Measurements from ENCODE around the gene GRIK1. TPM values are rescaled to one million over a fixed set of nuclear protein-coding genes. Genes with fewer than 3 reads are reported as not detected.

Gene GRIK1
- total RNA-seq, 1 experiment from 2014 or later = 0.09 TPM

DNA sequence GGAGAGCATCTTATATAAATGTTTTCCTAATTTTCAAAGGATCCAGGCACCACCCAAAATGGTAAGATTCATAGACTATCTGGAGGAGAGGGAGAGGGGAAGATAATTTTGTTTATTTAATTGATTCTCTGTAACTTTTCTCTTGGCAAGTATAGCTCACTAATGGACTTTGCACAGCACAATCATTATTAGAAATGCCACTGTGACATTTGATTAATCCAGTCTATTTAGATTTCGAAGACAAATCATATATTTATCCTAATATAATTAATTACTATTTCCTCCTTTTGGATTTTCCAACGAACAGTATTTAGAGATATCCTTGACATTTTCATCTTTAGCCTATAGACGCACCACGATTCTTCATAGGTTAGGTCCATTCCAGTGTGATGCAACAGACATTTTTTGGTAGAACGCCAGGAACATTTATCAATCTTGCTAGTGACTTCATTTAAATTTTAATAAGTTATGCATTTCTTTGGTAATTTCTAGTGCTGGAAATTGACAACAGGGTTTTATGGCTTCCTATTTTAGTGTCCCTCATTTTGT lies 152.4 kb downstream of the GRIK1 start (continued):
- TF ChIP-seq HMGXB4 (CRISPR knock-in tag; IDR thresholded peaks at IDR 0.05) (no peak), NFYB (CRISPR knock-in tag; conservative IDR thresholded peaks at IDR 0.05; ENCODE audit: low read depth) (no peak), ZNF232 (CRISPR knock-in tag; IDR thresholded peaks at IDR 0.05) (no peak), ELF4 (CRISPR knock-in tag; IDR thresholded peaks at IDR 0.05; ENCODE audit: low read depth) (no peak)
- TF ChIP-seq, protein P1, sequence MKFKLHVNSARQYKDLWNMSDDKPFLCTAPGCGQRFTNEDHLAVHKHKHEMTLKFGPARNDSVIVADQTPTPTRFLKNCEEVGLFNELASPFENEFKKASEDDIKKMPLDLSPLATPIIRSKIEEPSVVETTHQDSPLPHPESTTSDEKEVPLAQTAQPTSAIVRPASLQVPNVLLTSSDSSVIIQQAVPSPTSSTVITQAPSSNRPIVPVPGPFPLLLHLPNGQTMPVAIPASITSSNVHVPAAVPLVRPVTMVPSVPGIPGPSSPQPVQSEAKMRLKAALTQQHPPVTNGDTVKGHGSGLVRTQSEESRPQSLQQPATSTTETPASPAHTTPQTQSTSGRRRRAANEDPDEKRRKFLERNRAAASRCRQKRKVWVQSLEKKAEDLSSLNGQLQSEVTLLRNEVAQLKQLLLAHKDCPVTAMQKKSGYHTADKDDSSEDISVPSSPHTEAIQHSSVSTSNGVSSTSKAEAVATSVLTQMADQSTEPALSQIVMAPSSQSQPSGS (CRISPR knock-in tag; IDR thresholded peaks at IDR 0.05; ENCODE audit: borderline replicate concordance, low read depth) = no peak
- TF ChIP-seq, protein P2, sequence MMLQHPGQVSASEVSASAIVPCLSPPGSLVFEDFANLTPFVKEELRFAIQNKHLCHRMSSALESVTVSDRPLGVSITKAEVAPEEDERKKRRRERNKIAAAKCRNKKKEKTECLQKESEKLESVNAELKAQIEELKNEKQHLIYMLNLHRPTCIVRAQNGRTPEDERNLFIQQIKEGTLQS (CRISPR knock-in tag; conservative IDR thresholded peaks at IDR 0.05) = no peak
- TF ChIP-seq, protein P3, sequence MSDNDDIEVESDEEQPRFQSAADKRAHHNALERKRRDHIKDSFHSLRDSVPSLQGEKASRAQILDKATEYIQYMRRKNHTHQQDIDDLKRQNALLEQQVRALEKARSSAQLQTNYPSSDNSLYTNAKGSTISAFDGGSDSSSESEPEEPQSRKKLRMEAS (CRISPR knock-in tag; IDR thresholded peaks at IDR 0.05) = no peak

GRCh38 chr21:29786496-29787360 lies 153.1 kb downstream of the GRIK1 start:
- ATAC-seq (peak; percentile 32), DNase-seq (ENCODE audit: low spot score) (no peak)
- TF ChIP-seq, protein P4, sequence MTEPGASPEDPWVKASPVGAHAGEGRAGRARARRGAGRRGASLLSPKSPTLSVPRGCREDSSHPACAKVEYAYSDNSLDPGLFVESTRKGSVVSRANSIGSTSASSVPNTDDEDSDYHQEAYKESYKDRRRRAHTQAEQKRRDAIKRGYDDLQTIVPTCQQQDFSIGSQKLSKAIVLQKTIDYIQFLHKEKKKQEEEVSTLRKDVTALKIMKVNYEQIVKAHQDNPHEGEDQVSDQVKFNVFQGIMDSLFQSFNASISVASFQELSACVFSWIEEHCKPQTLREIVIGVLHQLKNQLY (CRISPR knock-in tag; IDR thresholded peaks at IDR 0.05) = no peak
- no peak for TF ChIP-seq NR2C2 (CRISPR knock-in tag; IDR thresholded peaks at IDR 0.05)
- no peak for TF ChIP-seq TEAD1 (CRISPR knock-in tag; IDR thresholded peaks at IDR 0.05)
- TF ChIP-seq CDX4 (CRISPR knock-in tag; IDR thresholded peaks at IDR 0.05; ENCODE audit: borderline replicate concordance) = no peak
- no peak for TF ChIP-seq ZNF317 (CRISPR knock-in tag; IDR thresholded peaks at IDR 0.05; ENCODE audit: borderline replicate concordance, low read depth)
- no peak for TF ChIP-seq ZNF532 (CRISPR knock-in tag; IDR thresholded peaks at IDR 0.05; ENCODE audit: borderline replicate concordance)
- TF ChIP-seq NR1H2 (CRISPR knock-in tag; IDR thresholded peaks at IDR 0.05) = no peak
- no peak for TF ChIP-seq JAZF1 (CRISPR knock-in tag; IDR thresholded peaks at IDR 0.05)
- TF ChIP-seq, protein P5, sequence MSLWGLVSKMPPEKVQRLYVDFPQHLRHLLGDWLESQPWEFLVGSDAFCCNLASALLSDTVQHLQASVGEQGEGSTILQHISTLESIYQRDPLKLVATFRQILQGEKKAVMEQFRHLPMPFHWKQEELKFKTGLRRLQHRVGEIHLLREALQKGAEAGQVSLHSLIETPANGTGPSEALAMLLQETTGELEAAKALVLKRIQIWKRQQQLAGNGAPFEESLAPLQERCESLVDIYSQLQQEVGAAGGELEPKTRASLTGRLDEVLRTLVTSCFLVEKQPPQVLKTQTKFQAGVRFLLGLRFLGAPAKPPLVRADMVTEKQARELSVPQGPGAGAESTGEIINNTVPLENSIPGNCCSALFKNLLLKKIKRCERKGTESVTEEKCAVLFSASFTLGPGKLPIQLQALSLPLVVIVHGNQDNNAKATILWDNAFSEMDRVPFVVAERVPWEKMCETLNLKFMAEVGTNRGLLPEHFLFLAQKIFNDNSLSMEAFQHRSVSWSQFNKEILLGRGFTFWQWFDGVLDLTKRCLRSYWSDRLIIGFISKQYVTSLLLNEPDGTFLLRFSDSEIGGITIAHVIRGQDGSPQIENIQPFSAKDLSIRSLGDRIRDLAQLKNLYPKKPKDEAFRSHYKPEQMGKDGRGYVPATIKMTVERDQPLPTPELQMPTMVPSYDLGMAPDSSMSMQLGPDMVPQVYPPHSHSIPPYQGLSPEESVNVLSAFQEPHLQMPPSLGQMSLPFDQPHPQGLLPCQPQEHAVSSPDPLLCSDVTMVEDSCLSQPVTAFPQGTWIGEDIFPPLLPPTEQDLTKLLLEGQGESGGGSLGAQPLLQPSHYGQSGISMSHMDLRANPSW (CRISPR knock-in tag; conservative IDR thresholded peaks at IDR 0.05; ENCODE audit: low read depth) = no peak
- no peak for TF ChIP-seq FOXP1 (CRISPR knock-in tag; IDR thresholded peaks at IDR 0.05; ENCODE audit: borderline replicate concordance)
- TF ChIP-seq, protein P6, sequence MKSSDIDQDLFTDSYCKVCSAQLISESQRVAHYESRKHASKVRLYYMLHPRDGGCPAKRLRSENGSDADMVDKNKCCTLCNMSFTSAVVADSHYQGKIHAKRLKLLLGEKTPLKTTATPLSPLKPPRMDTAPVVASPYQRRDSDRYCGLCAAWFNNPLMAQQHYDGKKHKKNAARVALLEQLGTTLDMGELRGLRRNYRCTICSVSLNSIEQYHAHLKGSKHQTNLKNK (CRISPR knock-in tag; IDR thresholded peaks at IDR 0.05) = no peak
- no peak for TF ChIP-seq CREB1 (CRISPR knock-in tag; IDR thresholded peaks at IDR 0.05)
- no peak for TF ChIP-seq ETV6 (CRISPR knock-in tag; IDR thresholded peaks at IDR 0.05)
- TF ChIP-seq ESRRA (CRISPR knock-in tag; IDR thresholded peaks at IDR 0.05; ENCODE audit: borderline replicate concordance) = no peak
- TF ChIP-seq ELF4 (CRISPR knock-in tag; IDR thresholded peaks at IDR 0.05; ENCODE audit: low read depth) = no peak
- ChIA-PET POLR2A (interaction anchor here (0.6 kb wide), 1 partner anchor 64 kb away, joined by 3 read pairs; no protein-coding TSS in a partner anchor), CTCF (no interaction called here)
- Mint-ChIP-seq H3K4me3 (no peak overlapping the region), H3K27ac (no peak overlapping the region), H3K9me3 (0 out of 2 replicates have a peak, but pooled peaks cover 3% of the 10 kb centered on the region), H3K27me3 (ENCODE audit: low read depth) (no peaks in the 10 kb centered on the region; the same call in 1 of the 2 replicates), H3K4me1 (peaks cover 32% of the 10 kb centered on the region), H3K36me3 (no peaks in the 10 kb centered on the region)
